H9 (cell line): ENCODE measurements around the gene TSPEAR. TPM values are rescaled to one million over a fixed set of nuclear protein-coding genes. Genes with fewer than 3 reads are reported as not detected.

Experiments used
- DNase-seq: peaks from one replicate; pipeline ENCODE4 v3.0.0-alpha.2; 2017
- H2AFZ ChIP-seq: one replicate; pipeline ENCODE4 v1.6.1; 2013; ENCODE audit warnings: mild to moderate bottlenecking, low read length, control low read depth, moderate library complexity
- H2AK5ac ChIP-seq: 2 replicates; pipeline ENCODE4 v1.6.1; 2013; ENCODE audit warnings: low read length, control low read depth, mixed read lengths; ENCODE audit not compliant: insufficient read length
- H2BK120ac ChIP-seq: one replicate; pipeline ENCODE4 v1.6.1; 2013; ENCODE audit warnings: low read depth, mild to moderate bottlenecking, low read length, control low read depth, inconsistent platforms; ENCODE audit not compliant: poor library complexity, severe bottlenecking
- H2BK12ac ChIP-seq: 2 replicates; pipeline ENCODE4 v1.6.1; 2013; ENCODE audit warnings: low read length, control low read depth, mixed read lengths, low read depth; ENCODE audit not compliant: insufficient read length
- H2BK15ac ChIP-seq: 2 replicates; pipeline ENCODE4 v1.6.1; 2013; ENCODE audit warnings: low read depth, low read length, control low read depth
- H2BK20ac ChIP-seq: one replicate; pipeline ENCODE4 v1.6.1; 2013; ENCODE audit warnings: low read depth, mild to moderate bottlenecking, low read length, control low read depth, inconsistent platforms; ENCODE audit not compliant: poor library complexity, severe bottlenecking
- H2BK5ac ChIP-seq: 2 replicates; pipeline ENCODE4 v1.6.1; 2013; ENCODE audit warnings: low read length, control low read depth, mixed read lengths; ENCODE audit not compliant: insufficient read length
- H3K14ac ChIP-seq: 2 replicates; pipeline ENCODE4 v1.6.1; 2013; ENCODE audit warnings: low read length, control low read depth; ENCODE audit not compliant: insufficient read depth
- H3K18ac ChIP-seq: 2 replicates; pipeline ENCODE4 v1.6.1; 2013; ENCODE audit warnings: low read depth, mild to moderate bottlenecking, mixed read lengths, low read length, control low read depth; ENCODE audit not compliant: insufficient read length
- H3K23ac ChIP-seq: 2 replicates; pipeline ENCODE4 v1.6.1; 2013; ENCODE audit warnings: low read length, control low read depth, mixed read lengths, low read depth; ENCODE audit not compliant: insufficient read length
- H3K23me2 ChIP-seq: 2 replicates; pipeline ENCODE4 v1.6.1; 2013; ENCODE audit warnings: low read depth, mild to moderate bottlenecking, mixed read lengths, low read length, control low read depth; ENCODE audit not compliant: insufficient read length, poor library complexity, severe bottlenecking
- H3K27ac ChIP-seq: 2 replicates; pipeline ENCODE4 v1.5.1; 2013; ENCODE audit warnings: low read length, control low read depth, mixed read lengths, low read depth; ENCODE audit not compliant: insufficient read length
- H3K27me3 ChIP-seq: 2 replicates; pipeline ENCODE4 v1.6.1; 2013; ENCODE audit warnings: low read length, control low read depth, inconsistent platforms; ENCODE audit not compliant: insufficient read depth
- H3K4ac ChIP-seq: 2 replicates; pipeline ENCODE4 v1.6.1; 2013; ENCODE audit warnings: low read depth, mild to moderate bottlenecking, control low read depth, inconsistent platforms, low read length, moderate library complexity
- H3K4me1 ChIP-seq: 2 replicates; pipeline ENCODE4 v1.6.1; 2013; ENCODE audit warnings: low read length, control low read depth, inconsistent platforms; ENCODE audit not compliant: insufficient read depth
- H3K4me2 ChIP-seq: 2 replicates; pipeline ENCODE4 v1.6.1; 2013; ENCODE audit warnings: low read length, control low read depth, mixed read lengths; ENCODE audit not compliant: insufficient read length, insufficient read depth
- H3K56ac ChIP-seq: 2 replicates; pipeline ENCODE4 v1.6.1; 2013; ENCODE audit warnings: low read depth, mild to moderate bottlenecking, mixed read lengths, low read length, control low read depth; ENCODE audit not compliant: insufficient read length
- H3K79me1 ChIP-seq: 2 replicates; pipeline ENCODE4 v1.6.1; 2013; ENCODE audit warnings: low read depth, mild to moderate bottlenecking, moderate library complexity, low read length, control low read depth, inconsistent platforms; ENCODE audit not compliant: insufficient read depth, poor library complexity, severe bottlenecking
- H3K79me2 ChIP-seq: 2 replicates; pipeline ENCODE4 v1.6.1; 2013; ENCODE audit warnings: low read length, control low read depth, inconsistent platforms; ENCODE audit not compliant: insufficient read depth
- H3K9ac ChIP-seq: 2 replicates; pipeline ENCODE4 v1.6.1; 2013; ENCODE audit warnings: low read length, control low read depth, mixed read lengths; ENCODE audit not compliant: insufficient read length; ENCODE audit errors: extremely low read depth
- H3K9me3 ChIP-seq: one replicate; pipeline ENCODE4 v1.6.1; 2013; ENCODE audit warnings: low read depth, low read length, inconsistent platforms; ENCODE audit not compliant: control insufficient read depth
- H3T11ph ChIP-seq: one replicate; pipeline ENCODE4 v1.6.1; 2013; ENCODE audit warnings: mild to moderate bottlenecking, low read length, control low read depth, inconsistent platforms
- H4K20me1 ChIP-seq: one replicate; pipeline ENCODE4 v1.6.1; 2013; ENCODE audit not compliant: control insufficient read depth, insufficient read length, insufficient read depth
- H4K5ac ChIP-seq: 2 replicates; pipeline ENCODE4 v1.6.1; 2013; ENCODE audit warnings: low read depth, mild to moderate bottlenecking, mixed read lengths, low read length, control low read depth; ENCODE audit not compliant: insufficient read length
- H4K8ac ChIP-seq: replicated peaks from 2 replicates; pipeline ENCODE4 v1.6.1; 2013; ENCODE audit warnings: low read length, control low read depth, mixed read lengths, low read depth; ENCODE audit not compliant: insufficient read length
- H4K91ac ChIP-seq: 2 replicates; pipeline ENCODE4 v1.6.1; 2013; ENCODE audit warnings: low read depth, mild to moderate bottlenecking, moderate library complexity, mixed read lengths, low read length, control low read depth; ENCODE audit not compliant: insufficient read length
- H3K27ac Mint-ChIP-seq, 3 experiments: 2 replicates in 2 of 3; 3 replicates in 1 of 3; pipeline ENCODE4 v1.8.0; 2020 to 2021; ENCODE audit warnings: mixed read lengths in 3 of 3, mild to moderate bottlenecking in 1 of 3, moderate library complexity in 1 of 3
- H3K27me3 Mint-ChIP-seq: 2 replicates; pipeline ENCODE4 v1.8.0; 2021; ENCODE audit warnings: low read depth, mild to moderate bottlenecking, moderate library complexity, mixed read lengths
- H3K36me3 Mint-ChIP-seq, 3 experiments: 2 replicates in 2 of 3; 3 replicates in 1 of 3; pipeline ENCODE4 v1.8.0; 2020 to 2021; ENCODE audit warnings: low read depth in 3 of 3, mixed read lengths in 3 of 3; ENCODE audit not compliant: insufficient read depth in 1 of 3
- H3K4me1 Mint-ChIP-seq, 2 experiments: 2 replicates each; pipeline ENCODE4 v1.8.0; 2020; ENCODE audit warnings: mixed read lengths in 2 of 2
- H3K4me3 Mint-ChIP-seq, 2 experiments: 2 replicates in 1 of 2; 3 replicates in 1 of 2; pipeline ENCODE4 v1.8.0; 2020 to 2021; ENCODE audit warnings: mild to moderate bottlenecking in 2 of 2, mixed read lengths in 2 of 2, moderate library complexity in 1 of 2
- H3K9me3 Mint-ChIP-seq, 2 experiments: 2 replicates in 1 of 2; 3 replicates in 1 of 2; pipeline ENCODE4 v1.8.0; 2020; ENCODE audit warnings: mild to moderate bottlenecking in 2 of 2, mixed read lengths in 2 of 2, moderate library complexity in 1 of 2
- WGBS: extraction: QIAGEN DNeasy Blood & Tissue Kit; methylation state at CpG from one replicate; pipeline ENCODE4 v1.1.7; 2013; ENCODE audit warnings: missing lambda C conversion rate, low lambda C conversion rate, mixed read lengths; ENCODE audit not compliant: insufficient read length; ENCODE audit errors: extremely low coverage; 5-methylcytosine and 5-hydroxymethylcytosine counted together
- total RNA-seq: library from RNA; stranded (reverse); gene quantifications from 2 replicates; pipeline ENCODE4 v1.2.1, GENCODE V29; 2021
- TF ChIP-seq, protein P1 (sequence below): fragments of 200-600 bp; sonication (generic); conservative IDR thresholded peaks from 3 replicates; pipeline ENCODE4 v1.8.0; 2021; ENCODE audit warnings: antibody characterized with exemption, mild to moderate bottlenecking

TSPEAR gene
- total RNA-seq, 1 experiment from 2014 or later = 1.3 TPM

DNA sequence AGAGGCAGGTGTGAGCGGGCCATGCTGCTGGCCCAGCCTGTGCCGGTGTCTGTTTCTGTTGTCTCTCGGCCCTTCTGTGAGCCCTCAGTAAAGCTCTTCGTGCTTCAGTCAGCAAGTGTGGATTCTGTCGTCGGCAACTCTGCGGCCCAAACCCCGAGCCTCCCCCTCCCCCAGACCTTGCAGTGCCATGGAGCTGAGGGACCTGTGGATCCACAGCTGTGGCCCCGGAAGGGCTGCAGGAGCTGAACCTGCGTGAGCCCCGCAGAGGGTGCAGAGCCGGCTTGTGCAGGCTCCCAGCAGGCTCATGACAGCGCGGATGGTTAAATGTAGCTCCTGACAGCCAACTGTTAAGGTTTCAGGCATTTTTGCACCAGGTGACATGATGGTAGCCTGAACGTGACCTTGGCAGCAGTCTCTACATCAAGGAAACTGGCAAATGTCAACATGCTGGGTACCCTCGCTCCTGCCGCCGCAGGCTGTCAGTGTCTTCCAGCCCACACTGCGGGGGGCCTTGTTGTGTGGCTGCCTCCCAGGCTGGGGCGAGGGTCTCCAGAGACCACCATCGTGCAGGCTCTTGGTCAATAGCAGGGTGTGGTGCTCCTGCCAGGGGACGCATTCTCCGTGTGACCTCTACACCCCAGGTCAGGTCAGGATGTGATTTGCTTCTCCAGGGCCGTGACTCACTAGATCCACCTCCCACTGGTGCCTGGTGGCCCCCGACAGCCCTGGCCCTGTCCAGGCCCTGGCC lies 249.1 kb downstream of the TSPEAR start:
- H3K27me3 Mint-ChIP-seq = no peaks in the 10 kb centered on the region
- H3K27ac Mint-ChIP-seq = no peak overlapping the region; a peak in 1 of 7 replicates
- Histone ChIP-seq H2BK20ac (no peak overlapping the region), H3K14ac (no peak overlapping the region), H3K79me2 (no peaks in the 10 kb centered on the region), H3K4ac (no peak overlapping the region), H3T11ph (no peak overlapping the region), H4K5ac (no peak overlapping the region), H3K27ac (no peak overlapping the region), H3K4me1 (no peaks in the 10 kb centered on the region), H2BK15ac (no peak overlapping the region), H3K23me2 (no peaks in the 10 kb centered on the region), H3K9ac (no peak overlapping the region), H2AFZ (no peak overlapping the region), H3K27me3 (no peaks in the 10 kb centered on the region), H3K56ac (no peak overlapping the region), H3K9me3 (no peaks in the 10 kb centered on the region), H3K23ac (no peak overlapping the region), H4K91ac (no peak overlapping the region), H3K18ac (no peak overlapping the region), H2BK12ac (no peak overlapping the region), H2AK5ac (no peak overlapping the region), H4K8ac (no peak overlapping the region), H4K20me1 (no peaks in the 10 kb centered on the region), H2BK120ac (no peak overlapping the region), H3K79me1 (no peaks in the 10 kb centered on the region), H3K4me2 (no peak overlapping the region), H2BK5ac (no peak overlapping the region)
- peaks cover 0 to 2% (median 0%) of the 10 kb centered on the region in 3 experiments; a peak in 1 of 7 replicates for H3K36me3 Mint-ChIP-seq
- TF ChIP-seq, protein P1, sequence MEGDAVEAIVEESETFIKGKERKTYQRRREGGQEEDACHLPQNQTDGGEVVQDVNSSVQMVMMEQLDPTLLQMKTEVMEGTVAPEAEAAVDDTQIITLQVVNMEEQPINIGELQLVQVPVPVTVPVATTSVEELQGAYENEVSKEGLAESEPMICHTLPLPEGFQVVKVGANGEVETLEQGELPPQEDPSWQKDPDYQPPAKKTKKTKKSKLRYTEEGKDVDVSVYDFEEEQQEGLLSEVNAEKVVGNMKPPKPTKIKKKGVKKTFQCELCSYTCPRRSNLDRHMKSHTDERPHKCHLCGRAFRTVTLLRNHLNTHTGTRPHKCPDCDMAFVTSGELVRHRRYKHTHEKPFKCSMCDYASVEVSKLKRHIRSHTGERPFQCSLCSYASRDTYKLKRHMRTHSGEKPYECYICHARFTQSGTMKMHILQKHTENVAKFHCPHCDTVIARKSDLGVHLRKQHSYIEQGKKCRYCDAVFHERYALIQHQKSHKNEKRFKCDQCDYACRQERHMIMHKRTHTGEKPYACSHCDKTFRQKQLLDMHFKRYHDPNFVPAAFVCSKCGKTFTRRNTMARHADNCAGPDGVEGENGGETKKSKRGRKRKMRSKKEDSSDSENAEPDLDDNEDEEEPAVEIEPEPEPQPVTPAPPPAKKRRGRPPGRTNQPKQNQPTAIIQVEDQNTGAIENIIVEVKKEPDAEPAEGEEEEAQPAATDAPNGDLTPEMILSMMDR = no peak
- no peak overlapping the region for H3K4me3 Mint-ChIP-seq
- H3K9me3 Mint-ChIP-seq = no peaks in the 10 kb centered on the region; a peak in 1 of 5 replicates
- WGBS = no CpG with 5 or more reads among the region's 25 CpGs
- H3K4me1 Mint-ChIP-seq = peaks cover 0 to 8% of the 10 kb centered on the region in 2 experiments; a peak in 3 of 4 replicates
- DNase-seq = no peak
